Type B pancreatic cell (in vitro differentiated cells): ENCODE measurements around the gene HOMER3. TPM values are rescaled to one million over a fixed set of nuclear protein-coding genes. Genes with fewer than 3 reads are reported as not detected.
A peak's percentile ranks its signal among the peaks of the same experiment; 100 is the strongest.

ENCODE experiments used
- DNase-seq: peaks from one replicate; pipeline ENCODE4 v3.0.0; 2021; ENCODE audit warnings: mixed read lengths; ENCODE audit not compliant: unreplicated experiment; ENCODE audit errors: extremely low spot score
- H3K27ac Mint-ChIP-seq: 2 replicates; pipeline ENCODE4 v1.8.0; 2021; ENCODE audit warnings: mild to moderate bottlenecking, mixed read lengths
- H3K27me3 Mint-ChIP-seq: 2 replicates; pipeline ENCODE4 v1.8.0; 2021; ENCODE audit warnings: mixed read lengths
- H3K36me3 Mint-ChIP-seq: 2 replicates; pipeline ENCODE4 v1.8.0; 2021; ENCODE audit warnings: mixed read lengths
- H3K4me1 Mint-ChIP-seq: one replicate; pipeline ENCODE4 v1.8.0; 2021; ENCODE audit warnings: mixed read lengths; ENCODE audit not compliant: unreplicated experiment
- H3K4me3 Mint-ChIP-seq: 2 replicates; pipeline ENCODE4 v1.8.0; 2021; ENCODE audit warnings: mild to moderate bottlenecking, mixed read lengths
- H3K9me3 Mint-ChIP-seq: 2 replicates; pipeline ENCODE4 v1.8.0; 2021; ENCODE audit warnings: mixed read lengths
- CTCF ChIP-seq: fragments of 200-600 bp; sonication (generic); conservative IDR thresholded peaks from 2 replicates; pipeline ENCODE4 v1.5.0; 2021; ENCODE audit warnings: antibody characterized with exemption, mild to moderate bottlenecking
- total RNA-seq: library from RNA; stranded (reverse); gene quantifications from 2 replicates; pipeline ENCODE4 v1.2.1, GENCODE V29; 2021; ENCODE audit warnings: low replicate concordance

The HOMER3 gene
- total RNA-seq, 1 donor from 2014 or later: 38.6 TPM

GRCh38 chr19:18893587-18894253, 47.3 kb downstream of the HOMER3 start:
- peaks cover 6% of the 10 kb centered on the region for H3K27me3 Mint-ChIP-seq
- DNase-seq: no peak
- peaks cover 5% of the 10 kb centered on the region for H3K4me1 Mint-ChIP-seq
- peaks cover 4% of the 10 kb centered on the region for H3K36me3 Mint-ChIP-seq
- peak overlapping the region; percentile 36 for H3K4me3 Mint-ChIP-seq
- no peaks in the 10 kb centered on the region for H3K9me3 Mint-ChIP-seq
- H3K27ac Mint-ChIP-seq: no peak overlapping the region
- no peak for TF ChIP-seq CTCF

GRCh38 chr19:18889949-18890745, 50.9 kb downstream of the HOMER3 start:
- no peaks in the 10 kb centered on the region for H3K9me3 Mint-ChIP-seq
- no peak overlapping the region for H3K27ac Mint-ChIP-seq

GRCh38 chr19:18886972-18887371, 54.0 kb downstream of the HOMER3 start:
- Mint-ChIP-seq H3K27ac (no peak overlapping the region), H3K27me3 (no peaks in the 10 kb centered on the region), H3K9me3 (no peaks in the 10 kb centered on the region), H3K4me3 (no peak overlapping the region), H3K36me3 (peaks cover 8% of the 10 kb centered on the region), H3K4me1 (no peaks in the 10 kb centered on the region)
- TF ChIP-seq CTCF: no peak
- no peak for DNase-seq

More at GRCh38 chr19:18889949-18890745, 50.9 kb downstream of the HOMER3 start:
- no peak for DNase-seq
- H3K4me3 Mint-ChIP-seq: no peak overlapping the region
- TF ChIP-seq CTCF: no peak
- H3K27me3 Mint-ChIP-seq: no peaks in the 10 kb centered on the region
- peaks cover 8% of the 10 kb centered on the region for H3K36me3 Mint-ChIP-seq
- H3K4me1 Mint-ChIP-seq: no peaks in the 10 kb centered on the region

GRCh38 chr19:18883526-18884304, 57.3 kb downstream of the HOMER3 start:
- no peak for TF ChIP-seq CTCF
- no peaks in the 10 kb centered on the region for H3K4me1 Mint-ChIP-seq
- no peak overlapping the region for H3K4me3 Mint-ChIP-seq
- DNase-seq: no peak
- no peaks in the 10 kb centered on the region for H3K27me3 Mint-ChIP-seq
- no peaks in the 10 kb centered on the region for H3K9me3 Mint-ChIP-seq
- H3K27ac Mint-ChIP-seq: no peak overlapping the region
- peaks cover 10% of the 10 kb centered on the region for H3K36me3 Mint-ChIP-seq

- H3K27ac Mint-ChIP-seq: no peak overlapping the region
- peaks cover 5% of the 10 kb centered on the region for H3K9me3 Mint-ChIP-seq
- no peaks in the 10 kb centered on the region for H3K27me3 Mint-ChIP-seq
- DNase-seq: no peak
- H3K36me3 Mint-ChIP-seq: peaks cover 18% of the 10 kb centered on the region
- H3K4me3 Mint-ChIP-seq: no peak overlapping the region
- TF ChIP-seq CTCF: no peak
- no peaks in the 10 kb centered on the region for H3K4me1 Mint-ChIP-seq
Measured at GRCh38 chr19:18881491-18881890, 59.5 kb downstream of the HOMER3 start.
